Keratinocyte (primary cell): Measurements from ENCODE around the gene CCDC149. TPM values are rescaled to one million over a fixed set of nuclear protein-coding genes. Genes with fewer than 3 reads are reported as not detected.

Source experiments
- DNase-seq: peaks from one replicate; pipeline ENCODE4 v3.0.0-alpha.2; 2011; ENCODE audit warnings: low read depth, missing footprints, low spot score
- FAIRE-seq: peaks from 2 replicates; lab custom pipeline; 2011; peaks lifted over from hg19 to GRCh38; lab: Jason Lieb, UNC
- H2AFZ ChIP-seq: 2 replicates; pipeline ENCODE4 v1.6.0; 2012; ENCODE audit warnings: low read length, control low read depth, inconsistent platforms; ENCODE audit not compliant: control insufficient read depth
- H3K27ac ChIP-seq: 2 replicates; pipeline ENCODE4 v1.5.1; 2011; ENCODE audit warnings: low read length; ENCODE audit not compliant: control insufficient read depth, insufficient read depth
- H3K27me3 ChIP-seq: 3 replicates; pipeline ENCODE4 v1.6.0; 2011; ENCODE audit warnings: low read length; ENCODE audit not compliant: control insufficient read depth, insufficient read depth; ENCODE audit errors: extremely low read depth
- H3K36me3 ChIP-seq, 2 experiments: 2 replicates in 1 of 2; 3 replicates in 1 of 2; pipeline ENCODE4 v1.5.1; 2011; ENCODE audit warnings: low read length in 2 of 2, mild to moderate bottlenecking in 1 of 2; ENCODE audit not compliant: control insufficient read depth in 2 of 2, insufficient read depth in 2 of 2; ENCODE audit errors: extremely low read depth in 1 of 2
- H3K4me1 ChIP-seq: 3 replicates; pipeline ENCODE4 v1.5.1; 2011; ENCODE audit warnings: low read length; ENCODE audit not compliant: control insufficient read depth, insufficient read depth; ENCODE audit errors: extremely low read depth
- H3K4me2 ChIP-seq: 3 replicates; pipeline ENCODE4 v1.6.0; 2011; ENCODE audit warnings: low read depth, low read length; ENCODE audit not compliant: control insufficient read depth, insufficient read depth; ENCODE audit errors: extremely low read depth
- H3K4me3 ChIP-seq, 3 experiments: fragments of 200-600 bp in 1 of 3; sonication (generic) in 1 of 3; 2 replicates in 2 of 3; 3 replicates in 1 of 3; pipeline ENCODE4 v1.5.1; 2011 to 2016; ENCODE audit warnings: low read length in 3 of 3, mild to moderate bottlenecking in 3 of 3, control low read depth in 2 of 3, inconsistent platforms in 1 of 3, low read depth in 1 of 3, mixed read lengths in 1 of 3, mixed run types in 1 of 3, moderate library complexity in 1 of 3; ENCODE audit not compliant: control insufficient read depth in 2 of 3, insufficient read depth in 2 of 3; ENCODE audit errors: extremely low read depth in 1 of 3
- H3K79me2 ChIP-seq: 2 replicates; pipeline ENCODE4 v1.6.0; 2012; ENCODE audit warnings: low read length; ENCODE audit not compliant: control insufficient read depth, insufficient read depth
- H3K9ac ChIP-seq: 3 replicates; pipeline ENCODE4 v1.6.0; 2011; ENCODE audit warnings: low read length; ENCODE audit not compliant: control insufficient read depth, insufficient read depth; ENCODE audit errors: extremely low read depth
- H3K9me1 ChIP-seq: 3 replicates; pipeline ENCODE4 v1.6.0; 2011; ENCODE audit warnings: low read length; ENCODE audit not compliant: control insufficient read depth, insufficient read depth; ENCODE audit errors: extremely low read depth
- H3K9me3 ChIP-seq: 2 replicates; pipeline ENCODE4 v1.5.1; 2012; ENCODE audit warnings: low read depth, low read length; ENCODE audit not compliant: control insufficient read depth
- H4K20me1 ChIP-seq: 3 replicates; pipeline ENCODE4 v1.6.0; 2011; ENCODE audit warnings: low read length; ENCODE audit not compliant: control insufficient read depth, insufficient read depth; ENCODE audit errors: extremely low read depth
- CTCF ChIP-seq, 3 experiments: IDR thresholded peaks in 1 of 3; conservative IDR thresholded peaks in 1 of 3; optimal IDR thresholded peaks in 1 of 3; 2 replicates in 2 of 3; 3 replicates in 1 of 3; pipeline versions ENCODE3 to v1.5.1; 2011; ENCODE audit warnings: low read length in 3 of 3, mild to moderate bottlenecking in 3 of 3, moderate library complexity in 2 of 3, control low read depth in 1 of 3, inconsistent platforms in 1 of 3; ENCODE audit not compliant: insufficient read depth in 2 of 3; ENCODE audit errors: extremely low read depth in 1 of 3
- EZH2 ChIP-seq: IDR thresholded peaks from one replicate; pipeline ENCODE4 v1.6.1; 2012; ENCODE audit warnings: inconsistent platforms, mild to moderate bottlenecking, low read length, moderate library complexity
- dilution Hi-C: fragments of 300-500 bp; cut with MboI; formaldehyde crosslinking; loops from one replicate; pipeline ENCODE4 v1.7.0; 2020; ENCODE audit warnings: low sequenced_read_pairs; ENCODE audit not compliant: extremely low pct_ligation_motif_present
- polyA plus RNA-seq, 5 experiments: library from polyadenylated mRNA; depleted of rRNA in 3 of 5; stranded (reverse) in 3 of 5; stranded (forward) in 1 of 5; unstranded in 1 of 5; fragments of >200 nt; gene quantifications; 1 replicate in 1 of 5; 2 replicates in 3 of 5; 3 replicates in 1 of 5; pipeline versions ENCODE4 v1.2.1 to v1.2.3, GENCODE V29; 2011 to 2012; ENCODE audit warnings: missing spikeins in 2 of 5, low read depth in 1 of 5, low replicate concordance in 1 of 5

Gene CCDC149
- polyA plus RNA-seq, 1 donor (not counting 4 experiments of a cell fraction or from before 2014, with no cell fraction given): 2.1 TPM

GRCh38 chr4:24770032-24770584, 142.7 kb downstream of the CCDC149 start:
- H3K9ac ChIP-seq: no peak overlapping the region
- FAIRE-seq: peak; percentile 95
- no peaks in the 10 kb centered on the region for H3K9me1 ChIP-seq
- H3K4me3 ChIP-seq: no peak overlapping the region
- H3K27me3 ChIP-seq: no peaks in the 10 kb centered on the region
- dilution Hi-C loops: no loop called here
- no peaks in the 10 kb centered on the region for H3K9me3 ChIP-seq
- TF ChIP-seq CTCF (optimal IDR thresholded peaks at IDR 0.05 in 1 of 3, IDR thresholded peaks at IDR 0.05 in 1 of 3, conservative IDR thresholded peaks at IDR 0.05 in 1 of 3; ENCODE audit: extremely low read depth in 1 of 3, insufficient read depth in 2 of 3, low read length in 3 of 3): no peak
- no peak for TF ChIP-seq EZH2
- peaks cover 19% of the 10 kb centered on the region for H3K4me1 ChIP-seq
- H3K36me3 ChIP-seq: no peaks in the 10 kb centered on the region
- peak overlapping the region; percentile 36 for H3K27ac ChIP-seq
- H3K79me2 ChIP-seq: no peaks in the 10 kb centered on the region
- peak; percentile 48 for DNase-seq
- H4K20me1 ChIP-seq: no peaks in the 10 kb centered on the region
- no peak overlapping the region for H2AFZ ChIP-seq
- H3K4me2 ChIP-seq: peak overlapping the region; percentile 6

- Histone ChIP-seq H3K27me3 (no peaks in the 10 kb centered on the region), H3K27ac (peak overlapping the region; percentile 36), H4K20me1 (no peaks in the 10 kb centered on the region), H3K79me2 (no peaks in the 10 kb centered on the region), H3K36me3 (no peaks in the 10 kb centered on the region), H3K4me1 (peaks cover 21% of the 10 kb centered on the region), H3K4me3 (no peak overlapping the region), H3K9me1 (no peaks in the 10 kb centered on the region), H3K9me3 (no peaks in the 10 kb centered on the region), H2AFZ (no peak overlapping the region), H3K9ac (no peak overlapping the region), H3K4me2 (peak overlapping the region; percentile 6)
- no peak for TF ChIP-seq CTCF (optimal IDR thresholded peaks at IDR 0.05 in 1 of 3, IDR thresholded peaks at IDR 0.05 in 1 of 3, conservative IDR thresholded peaks at IDR 0.05 in 1 of 3; ENCODE audit: extremely low read depth in 1 of 3, insufficient read depth in 2 of 3, low read length in 3 of 3)
- TF ChIP-seq EZH2: no peak
- dilution Hi-C loops: no loop called here
- FAIRE-seq (no peak), DNase-seq (no peak)
Measured at GRCh38 chr4:24769571-24769970, 143.3 kb downstream of the CCDC149 start.
